ENCODE results near the gene RBMY1D. TPM values are rescaled to one million over a fixed set of nuclear protein-coding genes. Genes with fewer than 3 reads are reported as not detected.
"Not testable (repeated sequence)": the region's sequence is repeated elsewhere in the genome, so short reads cannot be mapped to it uniquely, and the experiment has no call there.

The RBMY1D gene
- not detected in 3 replicates for total RNA-seq
- long read RNA-seq: 0 reads

DNA sequence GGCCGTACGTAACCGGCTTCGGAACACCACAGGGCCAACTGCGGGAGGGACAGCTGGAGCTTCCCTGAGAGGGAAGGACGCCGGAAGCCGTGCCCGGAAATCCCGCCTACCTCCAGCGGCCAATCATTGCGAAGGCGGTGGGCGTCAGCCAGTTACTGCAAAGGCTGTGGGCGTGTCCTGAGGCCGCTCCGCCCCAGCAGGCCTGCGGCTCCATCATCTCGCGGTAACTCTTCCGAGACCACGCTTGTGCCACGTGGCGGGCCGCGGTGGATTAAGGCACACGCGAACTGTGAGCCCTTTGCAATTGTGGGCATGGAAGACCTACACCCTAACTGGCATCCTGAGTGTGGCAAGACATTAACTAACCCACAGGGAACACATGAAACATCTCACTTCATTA lies at the start of gene RBMY1D:
TSS of gene RBMY1D (minus strand) at position 101 of the 400 bp plus-strand sequence. CDS start 2,013 bp downstream, outside the sequence.
- H3K27me3 Mint-ChIP-seq (ENCODE audit: low read depth); DNase-seq (ENCODE audit: low spot score); H3K4me3 Mint-ChIP-seq (ENCODE audit: unreplicated experiment); H3K27ac Mint-ChIP-seq (ENCODE audit: unreplicated experiment); H3K9me3 Mint-ChIP-seq (ENCODE audit: low read depth); H3K36me3 Mint-ChIP-seq (ENCODE audit: low read depth); H3K4me1 Mint-ChIP-seq (ENCODE audit: low read depth): not testable (repeated sequence)

DNA sequence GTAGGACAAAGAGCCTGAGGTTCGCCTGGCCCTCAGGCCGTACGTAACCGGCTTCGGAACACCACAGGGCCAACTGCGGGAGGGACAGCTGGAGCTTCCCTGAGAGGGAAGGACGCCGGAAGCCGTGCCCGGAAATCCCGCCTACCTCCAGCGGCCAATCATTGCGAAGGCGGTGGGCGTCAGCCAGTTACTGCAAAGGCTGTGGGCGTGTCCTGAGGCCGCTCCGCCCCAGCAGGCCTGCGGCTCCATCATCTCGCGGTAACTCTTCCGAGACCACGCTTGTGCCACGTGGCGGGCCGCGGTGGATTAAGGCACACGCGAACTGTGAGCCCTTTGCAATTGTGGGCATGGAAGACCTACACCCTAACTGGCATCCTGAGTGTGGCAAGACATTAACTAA lies 23.6 kb upstream of the RBMY1D start, which contains the start of gene RBMY1E:
TSS of gene RBMY1E (minus strand) at position 101 of the 400 bp plus-strand sequence. CDS start 1,978 bp downstream, outside the sequence.
- DNase-seq (ENCODE audit: low spot score); H3K27me3 Mint-ChIP-seq (ENCODE audit: low read depth); H3K4me3 Mint-ChIP-seq (ENCODE audit: unreplicated experiment); H3K9me3 Mint-ChIP-seq (ENCODE audit: low read depth); H3K36me3 Mint-ChIP-seq (ENCODE audit: low read depth); H3K4me1 Mint-ChIP-seq (ENCODE audit: low read depth); H3K27ac Mint-ChIP-seq (ENCODE audit: unreplicated experiment): not testable (repeated sequence)

DNA sequence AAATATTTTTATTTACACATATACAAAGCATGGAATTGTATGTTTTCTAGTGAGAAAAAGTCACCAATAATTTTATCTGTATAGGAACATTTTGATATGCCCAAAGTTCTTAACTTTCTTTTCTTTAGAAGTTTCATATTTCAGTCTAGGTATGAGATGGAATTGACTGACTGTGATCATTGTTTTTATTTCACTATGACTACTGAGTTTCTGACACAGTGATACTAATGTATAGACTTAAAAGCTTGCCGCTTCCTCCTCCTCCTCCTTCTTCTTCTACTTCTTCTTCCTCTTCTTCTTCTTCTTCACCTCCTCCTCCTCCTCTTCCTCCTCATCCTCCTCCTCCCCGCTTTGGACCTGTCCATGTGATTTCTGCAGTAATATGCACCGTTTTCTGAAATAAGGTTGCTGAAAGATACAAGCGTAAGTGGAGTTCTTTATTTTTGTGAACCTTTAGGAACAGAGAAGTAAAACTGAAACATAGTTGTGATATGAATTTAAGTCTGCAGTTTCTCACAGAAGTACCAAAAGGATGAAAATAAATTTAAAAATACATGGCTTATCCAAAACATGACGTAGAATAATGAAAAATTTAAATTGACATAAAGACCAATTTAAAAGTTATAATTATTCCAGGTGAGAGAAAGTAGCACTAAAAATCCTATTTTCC lies 24.8 kb downstream of the RBMY1D start:
- DNase-seq (ENCODE audit: low spot score); H3K27ac Mint-ChIP-seq (ENCODE audit: unreplicated experiment); H3K27me3 Mint-ChIP-seq (ENCODE audit: low read depth); H3K4me3 Mint-ChIP-seq (ENCODE audit: unreplicated experiment); H3K36me3 Mint-ChIP-seq (ENCODE audit: low read depth); H3K9me3 Mint-ChIP-seq (ENCODE audit: low read depth); H3K4me1 Mint-ChIP-seq (ENCODE audit: low read depth): not testable (repeated sequence)

DNA sequence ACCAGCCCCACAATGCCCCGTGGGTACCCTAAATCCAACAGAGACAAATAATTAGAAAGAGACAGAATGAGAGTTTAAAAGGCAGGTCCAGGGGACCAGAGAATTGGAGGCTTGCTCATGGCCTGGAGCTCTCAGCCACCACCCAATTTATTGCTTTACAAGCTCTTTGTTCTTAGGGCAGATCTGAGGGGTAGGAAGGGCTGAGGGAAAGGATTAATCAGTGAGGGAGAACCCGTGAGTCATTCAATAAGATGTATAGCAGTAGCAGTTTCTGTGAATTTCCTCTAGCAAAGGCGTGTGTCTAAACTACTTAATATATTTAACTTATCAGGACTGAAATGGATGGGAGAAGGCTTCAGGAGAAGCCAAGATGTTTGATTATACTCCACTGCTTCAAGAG lies 48.8 kb downstream of the RBMY1D start:
- H3K27ac Mint-ChIP-seq (ENCODE audit: unreplicated experiment): no peak overlapping the region
- H3K9me3 Mint-ChIP-seq (ENCODE audit: low read depth): no peaks in the 10 kb centered on the region
- H3K27me3 Mint-ChIP-seq (ENCODE audit: low read depth): no peaks in the 10 kb centered on the region
- TF ChIP-seq, protein P1, sequence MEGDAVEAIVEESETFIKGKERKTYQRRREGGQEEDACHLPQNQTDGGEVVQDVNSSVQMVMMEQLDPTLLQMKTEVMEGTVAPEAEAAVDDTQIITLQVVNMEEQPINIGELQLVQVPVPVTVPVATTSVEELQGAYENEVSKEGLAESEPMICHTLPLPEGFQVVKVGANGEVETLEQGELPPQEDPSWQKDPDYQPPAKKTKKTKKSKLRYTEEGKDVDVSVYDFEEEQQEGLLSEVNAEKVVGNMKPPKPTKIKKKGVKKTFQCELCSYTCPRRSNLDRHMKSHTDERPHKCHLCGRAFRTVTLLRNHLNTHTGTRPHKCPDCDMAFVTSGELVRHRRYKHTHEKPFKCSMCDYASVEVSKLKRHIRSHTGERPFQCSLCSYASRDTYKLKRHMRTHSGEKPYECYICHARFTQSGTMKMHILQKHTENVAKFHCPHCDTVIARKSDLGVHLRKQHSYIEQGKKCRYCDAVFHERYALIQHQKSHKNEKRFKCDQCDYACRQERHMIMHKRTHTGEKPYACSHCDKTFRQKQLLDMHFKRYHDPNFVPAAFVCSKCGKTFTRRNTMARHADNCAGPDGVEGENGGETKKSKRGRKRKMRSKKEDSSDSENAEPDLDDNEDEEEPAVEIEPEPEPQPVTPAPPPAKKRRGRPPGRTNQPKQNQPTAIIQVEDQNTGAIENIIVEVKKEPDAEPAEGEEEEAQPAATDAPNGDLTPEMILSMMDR (IDR thresholded peaks at IDR 0.05): no peak
- no peaks in the 10 kb centered on the region for H3K36me3 Mint-ChIP-seq (ENCODE audit: low read depth)
- no peak overlapping the region for H3K4me3 Mint-ChIP-seq (ENCODE audit: unreplicated experiment)
- no peaks in the 10 kb centered on the region for H3K4me1 Mint-ChIP-seq (ENCODE audit: low read depth)
- no peak for DNase-seq (ENCODE audit: low spot score)

DNA sequence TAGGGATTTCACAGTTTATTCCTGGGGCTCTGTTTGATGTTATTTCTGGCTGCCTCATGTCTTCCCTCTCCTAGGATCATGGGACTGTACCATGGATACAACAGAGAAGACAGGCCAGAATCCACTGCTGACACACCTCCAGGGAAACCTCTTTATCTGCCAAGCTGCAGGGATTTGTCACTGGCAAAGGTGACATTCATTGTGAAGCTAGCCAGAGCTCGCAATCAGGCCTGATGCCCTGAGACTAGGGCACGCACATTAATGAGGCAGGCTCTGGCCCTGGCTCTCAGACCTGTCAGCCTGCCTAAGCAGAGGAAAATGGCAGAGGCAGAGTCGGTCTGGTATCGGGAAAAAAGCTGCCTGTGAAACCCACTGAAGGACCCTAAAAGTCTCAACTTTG lies 52.2 kb downstream of the RBMY1D start:
- DNase-seq (ENCODE audit: low spot score): no peak
- H3K4me3 Mint-ChIP-seq (ENCODE audit: unreplicated experiment): no peak overlapping the region
- H3K4me1 Mint-ChIP-seq (ENCODE audit: low read depth): no peaks in the 10 kb centered on the region
- H3K27me3 Mint-ChIP-seq (ENCODE audit: low read depth): no peaks in the 10 kb centered on the region
- H3K9me3 Mint-ChIP-seq (ENCODE audit: low read depth): no peaks in the 10 kb centered on the region
- H3K27ac Mint-ChIP-seq (ENCODE audit: unreplicated experiment): no peak overlapping the region
- no peaks in the 10 kb centered on the region for H3K36me3 Mint-ChIP-seq (ENCODE audit: low read depth)
- TF ChIP-seq, protein P1 (IDR thresholded peaks at IDR 0.05): no peak

DNA sequence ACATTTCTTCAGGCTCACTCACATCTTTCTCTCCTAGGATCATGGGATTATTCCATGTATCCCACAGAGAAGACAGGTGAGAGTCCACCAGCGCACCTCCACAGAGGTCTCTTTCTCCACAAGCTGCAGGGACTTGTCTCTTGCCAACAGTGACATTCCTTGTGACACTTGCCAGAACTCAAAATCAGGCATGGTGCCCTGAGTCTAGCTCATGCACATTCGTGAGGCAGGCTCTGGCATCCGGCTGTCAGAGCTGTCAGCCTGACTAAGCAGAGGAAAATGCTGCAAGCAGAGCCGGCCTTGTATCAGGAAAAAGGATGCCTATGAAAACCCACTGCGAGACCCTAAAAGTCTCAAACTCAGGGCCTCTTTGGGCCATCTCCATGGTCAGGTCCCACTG lies 54.8 kb downstream of the RBMY1D start:
- no peaks in the 10 kb centered on the region for H3K9me3 Mint-ChIP-seq (ENCODE audit: low read depth)
- no peaks in the 10 kb centered on the region for H3K27me3 Mint-ChIP-seq (ENCODE audit: low read depth)
- TF ChIP-seq, protein P1 (IDR thresholded peaks at IDR 0.05): no peak
- DNase-seq (ENCODE audit: low spot score): no peak
- no peak overlapping the region for H3K4me3 Mint-ChIP-seq (ENCODE audit: unreplicated experiment)
- no peaks in the 10 kb centered on the region for H3K4me1 Mint-ChIP-seq (ENCODE audit: low read depth)
- no peaks in the 10 kb centered on the region for H3K36me3 Mint-ChIP-seq (ENCODE audit: low read depth)
- no peak overlapping the region for H3K27ac Mint-ChIP-seq (ENCODE audit: unreplicated experiment)

DNA sequence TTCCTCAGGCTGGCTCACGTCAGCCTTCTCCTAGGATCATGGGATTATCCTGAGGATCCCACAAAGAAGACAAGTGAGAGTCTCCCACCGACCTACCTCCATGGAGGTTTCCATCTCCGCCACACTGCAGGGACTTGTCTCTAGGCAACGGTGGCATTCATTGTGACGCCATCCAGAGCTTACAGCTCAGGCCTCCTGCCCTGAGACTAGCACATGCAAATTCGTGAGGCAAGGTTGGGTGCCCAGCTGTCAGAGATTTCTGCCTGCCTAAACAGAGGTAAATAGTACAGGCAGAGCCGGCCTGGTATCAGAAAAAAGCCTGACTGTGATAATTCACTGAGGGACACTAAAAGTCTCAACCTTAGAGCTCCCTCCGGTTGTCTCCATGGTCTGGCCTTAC lies 58.0 kb downstream of the RBMY1D start:
- Mint-ChIP-seq H3K27ac (ENCODE audit: unreplicated experiment) (no peak overlapping the region), H3K27me3 (ENCODE audit: low read depth) (no peaks in the 10 kb centered on the region), H3K36me3 (ENCODE audit: low read depth) (no peaks in the 10 kb centered on the region), H3K4me3 (ENCODE audit: unreplicated experiment) (no peak overlapping the region), H3K4me1 (ENCODE audit: low read depth) (no peaks in the 10 kb centered on the region), H3K9me3 (ENCODE audit: low read depth) (no peaks in the 10 kb centered on the region)
- DNase-seq (ENCODE audit: low spot score): no peak
- TF ChIP-seq, protein P1 (IDR thresholded peaks at IDR 0.05): no peak

Measured in chondrocyte (in vitro differentiated cells).